Mammary epithelial cell (primary cell): ENCODE measurements around the gene SARS2.

Experiments used
- EZH2 ChIP-seq: IDR thresholded peaks from 2 replicates; pipeline ENCODE4 v1.6.1; 2012; ENCODE audit warnings: low read length, inconsistent platforms, borderline replicate concordance
- TF ChIP-seq, protein P1 (sequence below), 2 donors: IDR thresholded peaks in 1 of 2; conservative IDR thresholded peaks in 1 of 2; 2 replicates each; pipeline ENCODE4 v1.5.1; 2011 to 2012; ENCODE audit warnings: inconsistent platforms in 2 of 2, low read length in 2 of 2, mild to moderate bottlenecking in 2 of 2, control low read depth in 1 of 2, low read depth in 1 of 2; ENCODE audit not compliant: insufficient read depth in 1 of 2; ENCODE audit errors: extremely low read depth in 1 of 2

- TF ChIP-seq, protein P1, sequence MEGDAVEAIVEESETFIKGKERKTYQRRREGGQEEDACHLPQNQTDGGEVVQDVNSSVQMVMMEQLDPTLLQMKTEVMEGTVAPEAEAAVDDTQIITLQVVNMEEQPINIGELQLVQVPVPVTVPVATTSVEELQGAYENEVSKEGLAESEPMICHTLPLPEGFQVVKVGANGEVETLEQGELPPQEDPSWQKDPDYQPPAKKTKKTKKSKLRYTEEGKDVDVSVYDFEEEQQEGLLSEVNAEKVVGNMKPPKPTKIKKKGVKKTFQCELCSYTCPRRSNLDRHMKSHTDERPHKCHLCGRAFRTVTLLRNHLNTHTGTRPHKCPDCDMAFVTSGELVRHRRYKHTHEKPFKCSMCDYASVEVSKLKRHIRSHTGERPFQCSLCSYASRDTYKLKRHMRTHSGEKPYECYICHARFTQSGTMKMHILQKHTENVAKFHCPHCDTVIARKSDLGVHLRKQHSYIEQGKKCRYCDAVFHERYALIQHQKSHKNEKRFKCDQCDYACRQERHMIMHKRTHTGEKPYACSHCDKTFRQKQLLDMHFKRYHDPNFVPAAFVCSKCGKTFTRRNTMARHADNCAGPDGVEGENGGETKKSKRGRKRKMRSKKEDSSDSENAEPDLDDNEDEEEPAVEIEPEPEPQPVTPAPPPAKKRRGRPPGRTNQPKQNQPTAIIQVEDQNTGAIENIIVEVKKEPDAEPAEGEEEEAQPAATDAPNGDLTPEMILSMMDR (conservative IDR thresholded peaks at IDR 0.05 in 1 of 2, IDR thresholded peaks at IDR 0.05 in 1 of 2; ENCODE audit: extremely low read depth in 1 of 2, insufficient read depth in 1 of 2, low read depth in 1 of 2, low read length in 2 of 2) = no peak
- TF ChIP-seq EZH2 = no peak
Measured at GRCh38 chr19:38920602-38921419, 9.8 kb downstream of the SARS2 start.
